ENCODE measurements around the gene MDFI. TPM values are rescaled to one million over a fixed set of nuclear protein-coding genes. Genes with fewer than 3 reads are reported as not detected.
A peak's percentile ranks its signal among the peaks of the same experiment; 100 is the strongest.
"Not testable (repeated sequence)": the region's sequence is repeated elsewhere in the genome, so short reads cannot be mapped to it uniquely, and the experiment has no call there.

Gene MDFI
- total and polyA plus RNA-seq, 11 donors, result 0.35 to 9.3 (median 2.2) TPM

DNA sequence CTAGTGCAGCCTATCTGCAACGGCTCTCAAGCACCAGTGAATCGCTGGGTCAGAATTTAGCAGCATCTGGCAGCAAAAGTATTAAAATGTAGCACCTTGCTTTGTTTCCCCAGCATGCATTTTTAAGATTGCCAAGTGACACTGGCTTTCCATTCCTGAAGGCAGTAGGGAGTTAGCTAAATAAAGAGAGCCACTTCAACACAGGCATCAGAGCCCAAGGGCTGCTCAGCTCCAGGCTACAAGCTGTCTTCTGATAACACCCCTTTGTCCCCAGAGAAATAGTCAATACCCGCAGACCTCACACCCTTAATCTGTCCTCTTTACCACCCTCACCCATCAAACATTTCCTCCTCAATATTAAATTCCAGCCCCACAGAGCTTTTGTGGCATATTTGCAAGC is 19.7 kb upstream of the MDFI start:
- Histone ChIP-seq H3K9me3 (peaks cover 0 to 14% (median 6%) of the 10 kb centered on the region in 12 donors), H3K4me3 (no peak overlapping the region), H3K36me3 (no peaks in the 10 kb centered on the region), H3K27ac (peak overlapping the region in 4 of 12 donors; percentile 4 to 43 (median 9)), H3K27me3 (no peaks in the 10 kb centered on the region), H3K4me1 (peaks cover 0 to 12% (median 0%) of the 10 kb centered on the region in 12 donors)
- ATAC-seq (peak; percentile 32 to 75 (median 56)), DNase-seq (no peak)
- TF ChIP-seq, protein P1, sequence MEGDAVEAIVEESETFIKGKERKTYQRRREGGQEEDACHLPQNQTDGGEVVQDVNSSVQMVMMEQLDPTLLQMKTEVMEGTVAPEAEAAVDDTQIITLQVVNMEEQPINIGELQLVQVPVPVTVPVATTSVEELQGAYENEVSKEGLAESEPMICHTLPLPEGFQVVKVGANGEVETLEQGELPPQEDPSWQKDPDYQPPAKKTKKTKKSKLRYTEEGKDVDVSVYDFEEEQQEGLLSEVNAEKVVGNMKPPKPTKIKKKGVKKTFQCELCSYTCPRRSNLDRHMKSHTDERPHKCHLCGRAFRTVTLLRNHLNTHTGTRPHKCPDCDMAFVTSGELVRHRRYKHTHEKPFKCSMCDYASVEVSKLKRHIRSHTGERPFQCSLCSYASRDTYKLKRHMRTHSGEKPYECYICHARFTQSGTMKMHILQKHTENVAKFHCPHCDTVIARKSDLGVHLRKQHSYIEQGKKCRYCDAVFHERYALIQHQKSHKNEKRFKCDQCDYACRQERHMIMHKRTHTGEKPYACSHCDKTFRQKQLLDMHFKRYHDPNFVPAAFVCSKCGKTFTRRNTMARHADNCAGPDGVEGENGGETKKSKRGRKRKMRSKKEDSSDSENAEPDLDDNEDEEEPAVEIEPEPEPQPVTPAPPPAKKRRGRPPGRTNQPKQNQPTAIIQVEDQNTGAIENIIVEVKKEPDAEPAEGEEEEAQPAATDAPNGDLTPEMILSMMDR (IDR thresholded peaks at IDR 0.05), result no peak
- intact Hi-C loops (cut with DNase I), result no loop called here
- 49 to 55% (median 51%) methylated on average over 3 of the region's 3 CpGs for WGBS, 4 donors

DNA sequence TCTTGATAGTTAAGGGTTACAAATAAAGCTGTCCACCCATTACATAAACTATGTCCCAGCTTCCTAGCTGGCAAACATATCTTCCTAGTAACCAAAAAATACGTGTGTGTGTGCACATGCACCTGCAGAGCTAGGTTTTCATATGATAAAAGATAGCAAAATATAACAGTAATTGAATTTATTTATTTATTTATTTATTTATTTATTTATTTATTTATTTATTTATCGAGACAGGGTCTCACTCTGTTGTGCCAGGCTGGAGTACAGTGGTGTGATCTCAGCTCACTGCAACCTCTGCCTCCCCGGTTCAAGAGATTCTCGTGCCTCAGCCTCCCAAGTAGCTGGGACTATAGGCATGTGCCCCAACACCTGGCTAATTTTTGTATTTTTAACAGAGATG is 19.1 kb upstream of the MDFI start:
- ATAC-seq; intact Hi-C loops (cut with DNase I); DNase-seq; H3K36me3 ChIP-seq; H3K27ac ChIP-seq; H3K27me3 ChIP-seq; H3K4me3 ChIP-seq: not testable (repeated sequence)
- H3K4me1 ChIP-seq, result peaks cover 0 to 12% (median 0%) of the 10 kb centered on the region in 12 donors
- 74 to 80% (median 77%) methylated on average over 4 of the region's 4 CpGs for WGBS, 4 donors
- peaks cover 0 to 14% (median 6%) of the 10 kb centered on the region in 12 donors for H3K9me3 ChIP-seq

DNA sequence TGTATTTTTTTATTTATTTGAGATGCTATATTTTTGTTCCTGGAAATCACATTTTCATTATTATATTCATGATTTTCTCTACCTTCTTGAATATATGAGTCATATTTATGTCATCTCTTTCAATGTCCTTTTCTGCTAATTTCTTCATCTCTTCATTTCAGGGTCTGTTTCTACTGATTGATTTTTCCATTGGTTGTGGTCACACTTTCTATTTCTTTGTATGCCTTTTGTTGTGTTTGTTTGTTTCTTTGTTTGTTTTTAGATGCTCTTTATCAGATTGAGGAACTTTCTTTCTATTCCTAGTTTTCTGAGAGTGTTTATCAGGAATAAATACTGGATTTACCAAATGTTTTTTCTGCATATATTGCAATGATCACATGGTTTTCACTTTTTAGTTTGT is 16.9 kb upstream of the MDFI start:
- ATAC-seq (no peak), DNase-seq (no peak)
- TF ChIP-seq, protein P1 (IDR thresholded peaks at IDR 0.05), result no peak
- no peak for TF ChIP-seq POLR2A (IDR thresholded peaks at IDR 0.05)
- peaks cover 0 to 14% (median 6%) of the 10 kb centered on the region in 12 donors for H3K9me3 ChIP-seq
- H3K27ac ChIP-seq, result no peak overlapping the region
- H3K27me3 ChIP-seq, result no peaks in the 10 kb centered on the region
- peaks cover 0 to 23% (median 10%) of the 10 kb centered on the region in 12 donors for H3K4me1 ChIP-seq
- no peak overlapping the region for H3K4me3 ChIP-seq
- no peaks in the 10 kb centered on the region for H3K36me3 ChIP-seq
- intact Hi-C loops (cut with DNase I), result no loop called here

DNA sequence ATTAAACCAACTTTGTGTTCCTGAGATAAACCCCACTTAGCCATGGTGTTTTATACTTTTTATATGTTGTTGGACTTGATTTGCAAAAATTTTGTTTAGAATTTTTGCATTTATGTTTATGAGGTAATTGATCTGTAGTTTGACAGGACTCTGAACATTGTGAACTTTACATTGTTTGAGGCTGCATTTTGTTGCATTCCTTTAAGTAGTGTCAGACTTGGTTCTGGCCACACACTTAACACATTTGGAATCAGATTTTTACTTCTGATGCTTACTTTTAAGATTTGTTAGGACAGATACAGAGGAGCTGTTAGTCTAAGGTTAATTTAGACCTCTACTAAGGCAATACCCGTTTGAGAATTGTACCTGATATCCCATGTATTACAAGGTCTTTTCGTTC is 16.5 kb upstream of the MDFI start:
- peak overlapping the region in 1 of 12 donors; percentile 9 for H3K27ac ChIP-seq
- DNase-seq (no peak), ATAC-seq (no peak)
- intact Hi-C loops (cut with DNase I), result no loop called here
- no peak for TF ChIP-seq POLR2A (IDR thresholded peaks at IDR 0.05)
- H3K36me3 ChIP-seq, result no peaks in the 10 kb centered on the region
- peaks cover 0 to 14% (median 6%) of the 10 kb centered on the region in 12 donors for H3K9me3 ChIP-seq
- WGBS, 4 donors, result 44 to 59% (median 51%) methylated on average over 2 of the region's 2 CpGs
- H3K4me3 ChIP-seq, result no peak overlapping the region
- H3K4me1 ChIP-seq, result peaks cover 0 to 23% (median 10%) of the 10 kb centered on the region in 12 donors
- H3K27me3 ChIP-seq, result no peaks in the 10 kb centered on the region

DNA sequence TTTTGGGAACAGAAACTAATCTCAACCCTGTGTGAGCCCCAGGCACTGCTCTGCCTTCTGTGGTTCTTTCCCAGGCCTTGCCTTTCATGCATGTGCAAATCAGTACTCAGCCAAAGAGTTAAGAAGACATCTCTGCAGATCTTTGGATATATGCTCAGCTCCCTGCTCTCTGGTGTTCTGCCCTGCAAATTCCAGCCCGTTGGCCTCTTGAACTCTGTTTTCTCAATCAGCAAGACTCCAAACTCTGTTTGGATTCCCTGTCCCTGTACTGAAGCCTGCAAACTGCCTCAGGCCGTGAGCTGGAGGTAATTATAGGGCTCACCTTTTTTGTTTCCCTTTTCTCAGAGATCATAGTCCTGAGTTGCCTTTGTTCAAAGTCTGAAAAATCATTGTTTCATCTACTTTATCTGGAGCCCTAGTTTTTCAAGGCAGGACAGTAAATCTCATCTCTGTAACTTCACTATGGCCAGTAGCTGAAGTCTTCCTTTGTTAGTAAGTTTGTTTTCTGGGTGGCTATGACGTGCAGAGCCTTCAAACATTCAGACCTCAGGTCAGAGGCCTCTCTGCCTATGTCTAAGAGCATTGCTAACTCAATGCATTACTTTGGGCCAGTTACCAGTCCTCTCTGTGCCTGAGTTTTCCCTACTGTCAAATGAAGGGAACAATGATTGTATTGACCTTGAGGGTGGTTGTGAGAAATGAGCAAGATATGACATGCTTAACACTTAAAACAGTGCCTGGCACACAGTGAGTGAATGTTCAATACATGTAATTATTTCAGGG is 15.9 kb upstream of the MDFI start:
- no peak for DNase-seq
- Histone ChIP-seq H3K36me3 (no peaks in the 10 kb centered on the region), H3K4me3 (no peak overlapping the region), H3K27me3 (no peaks in the 10 kb centered on the region), H3K27ac (peak overlapping the region in 1 of 12 donors; percentile 9), H3K4me1 (peaks cover 0 to 23% (median 10%) of the 10 kb centered on the region in 12 donors), H3K9me3 (peaks cover 0 to 14% (median 6%) of the 10 kb centered on the region in 12 donors)
- TF ChIP-seq, protein P1 (IDR thresholded peaks at IDR 0.05), result no peak
- no peak for TF ChIP-seq POLR2A (IDR thresholded peaks at IDR 0.05)
- intact Hi-C loops (cut with DNase I), result no loop called here
- ATAC-seq, result no peak
- WGBS, 4 donors, result 41 to 49% (median 44%) methylated on average over 3 of the region's 3 CpGs
